ENCODE data around the gene NRXN3.

GRCh38 chr14:78700236-78700635 lies 530.1 kb downstream of the NRXN3 start:
- TF ChIP-seq ZEB2 (tag by site-specific recombination; IDR thresholded peaks at IDR 0.05), result no peak
- no peak for TF ChIP-seq BCL6B (tag by site-specific recombination; IDR thresholded peaks at IDR 0.05)
- no peak for TF ChIP-seq CTCF (tag by site-specific recombination; IDR thresholded peaks at IDR 0.05)
- TF ChIP-seq SP2 (tag by site-specific recombination; IDR thresholded peaks at IDR 0.05), result no peak
- TF ChIP-seq TRIM28 (IDR thresholded peaks at IDR 0.05; ENCODE audit: borderline replicate concordance, low read length), result no peak
- TF ChIP-seq ZNF561 (tag by site-specific recombination; IDR thresholded peaks at IDR 0.05; ENCODE audit: borderline replicate concordance), result no peak
- no peak for TF ChIP-seq ZNF777 (tag by site-specific recombination; IDR thresholded peaks at IDR 0.05; ENCODE audit: borderline replicate concordance)
- no peak for TF ChIP-seq MEIS1 (CRISPR knock-in tag; IDR thresholded peaks at IDR 0.05; ENCODE audit: borderline replicate concordance)
- TF ChIP-seq ZNF16 (tag by site-specific recombination; IDR thresholded peaks at IDR 0.05; ENCODE audit: low read depth), result no peak
- TF ChIP-seq PBX3 (CRISPR knock-in tag; IDR thresholded peaks at IDR 0.05), result no peak
- TF ChIP-seq ZNF416 (tag by site-specific recombination; IDR thresholded peaks at IDR 0.05), result no peak
- no peak for TF ChIP-seq ZNF274 (IDR thresholded peaks at IDR 0.05; ENCODE audit: low read length)
- TF ChIP-seq ZNF274 (tag by site-specific recombination; IDR thresholded peaks at IDR 0.05; ENCODE audit: borderline replicate concordance), result no peak
- TF ChIP-seq ZNF529 (tag by site-specific recombination; IDR thresholded peaks at IDR 0.05; ENCODE audit: insufficient replicate concordance), result no peak
